Activated naive CD4-positive, alpha-beta T cell treated with anti-CD3 and anti-CD28 coated beads, Interleukin-2, amount 50 U/mL, for 24 hours (primary cell): Measurements from ENCODE around the gene TBC1D14.

ENCODE experiments used
- H3K27ac Mint-ChIP-seq: one replicate; pipeline ENCODE4 v1.8.0; 2021; ENCODE audit warnings: mild to moderate bottlenecking, mixed read lengths
- H3K27me3 Mint-ChIP-seq: one replicate; pipeline ENCODE4 v1.8.0; 2021; ENCODE audit warnings: mixed read lengths
- H3K36me3 Mint-ChIP-seq: one replicate; pipeline ENCODE4 v1.8.0; 2021; ENCODE audit warnings: mixed read lengths
- H3K4me1 Mint-ChIP-seq: one replicate; pipeline ENCODE4 v1.8.0; 2021; ENCODE audit warnings: mixed read lengths
- H3K4me3 Mint-ChIP-seq: one replicate; pipeline ENCODE4 v1.8.0; 2021; ENCODE audit warnings: mild to moderate bottlenecking, mixed read lengths
- H3K9me3 Mint-ChIP-seq: one replicate; pipeline ENCODE4 v1.8.0; 2021; ENCODE audit warnings: mixed read lengths

TBC1D14 gene

GRCh38 chr4:6929339-6929811, 19.7 kb downstream of the TBC1D14 start:
- H3K27ac Mint-ChIP-seq: peak overlapping the region; percentile 52
- no peaks in the 10 kb centered on the region for H3K9me3 Mint-ChIP-seq
- peaks cover 79% of the 10 kb centered on the region for H3K4me1 Mint-ChIP-seq
- H3K27me3 Mint-ChIP-seq: no peaks in the 10 kb centered on the region
- H3K36me3 Mint-ChIP-seq: peaks cover 15% of the 10 kb centered on the region
- peak overlapping the region; percentile 36 for H3K4me3 Mint-ChIP-seq

DNA sequence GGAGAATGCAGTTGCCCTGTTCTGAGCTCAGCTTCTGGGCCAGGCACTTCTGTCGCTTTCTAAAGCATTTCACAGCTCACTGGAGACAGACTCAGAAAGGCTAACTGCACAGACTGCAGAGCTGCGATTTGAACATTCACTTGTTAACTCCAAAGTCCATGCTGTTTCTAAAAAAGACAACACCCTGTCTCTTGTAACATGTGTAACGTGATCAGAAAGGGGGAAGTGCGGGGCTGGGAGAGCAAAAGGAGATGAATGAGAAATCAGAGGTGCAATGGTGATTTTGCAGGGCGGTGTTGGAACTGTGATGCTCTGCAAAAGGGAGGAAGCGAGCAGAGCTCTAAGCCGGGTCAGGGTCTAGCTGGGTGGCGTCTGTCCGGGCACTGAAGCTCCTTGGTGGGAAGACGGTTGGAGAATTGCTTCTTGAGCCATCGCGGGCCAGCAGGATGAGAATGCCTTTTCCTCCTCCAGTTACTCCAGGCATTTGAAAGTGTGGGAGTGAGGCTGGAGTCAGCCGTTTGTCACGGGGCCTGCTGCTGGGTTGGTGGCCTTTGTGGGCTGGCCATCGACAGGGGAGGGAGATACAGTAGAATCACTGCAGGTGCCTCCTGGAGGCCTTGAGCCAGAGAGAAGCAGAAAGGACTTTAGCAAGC, 20.3 kb downstream of the TBC1D14 start:
- Mint-ChIP-seq H3K27me3 (no peaks in the 10 kb centered on the region), H3K36me3 (peaks cover 16% of the 10 kb centered on the region), H3K4me1 (peaks cover 76% of the 10 kb centered on the region), H3K9me3 (no peaks in the 10 kb centered on the region), H3K4me3 (peak overlapping the region; percentile 36), H3K27ac (peak overlapping the region; percentile 91)

GRCh38 chr4:6932475-6932874, 22.8 kb downstream of the TBC1D14 start:
- H3K9me3 Mint-ChIP-seq: no peaks in the 10 kb centered on the region
- H3K27ac Mint-ChIP-seq: peak overlapping the region; percentile 51
- H3K4me3 Mint-ChIP-seq: no peak overlapping the region
- no peaks in the 10 kb centered on the region for H3K27me3 Mint-ChIP-seq
- H3K36me3 Mint-ChIP-seq: peaks cover 18% of the 10 kb centered on the region
- H3K4me1 Mint-ChIP-seq: peaks cover 70% of the 10 kb centered on the region

GRCh38 chr4:6932918-6933317, 23.3 kb downstream of the TBC1D14 start:
- H3K4me1 Mint-ChIP-seq: peaks cover 70% of the 10 kb centered on the region
- no peak overlapping the region for H3K27ac Mint-ChIP-seq
- H3K4me3 Mint-ChIP-seq: no peak overlapping the region
- no peaks in the 10 kb centered on the region for H3K27me3 Mint-ChIP-seq
- H3K9me3 Mint-ChIP-seq: no peaks in the 10 kb centered on the region
- peaks cover 18% of the 10 kb centered on the region for H3K36me3 Mint-ChIP-seq

DNA sequence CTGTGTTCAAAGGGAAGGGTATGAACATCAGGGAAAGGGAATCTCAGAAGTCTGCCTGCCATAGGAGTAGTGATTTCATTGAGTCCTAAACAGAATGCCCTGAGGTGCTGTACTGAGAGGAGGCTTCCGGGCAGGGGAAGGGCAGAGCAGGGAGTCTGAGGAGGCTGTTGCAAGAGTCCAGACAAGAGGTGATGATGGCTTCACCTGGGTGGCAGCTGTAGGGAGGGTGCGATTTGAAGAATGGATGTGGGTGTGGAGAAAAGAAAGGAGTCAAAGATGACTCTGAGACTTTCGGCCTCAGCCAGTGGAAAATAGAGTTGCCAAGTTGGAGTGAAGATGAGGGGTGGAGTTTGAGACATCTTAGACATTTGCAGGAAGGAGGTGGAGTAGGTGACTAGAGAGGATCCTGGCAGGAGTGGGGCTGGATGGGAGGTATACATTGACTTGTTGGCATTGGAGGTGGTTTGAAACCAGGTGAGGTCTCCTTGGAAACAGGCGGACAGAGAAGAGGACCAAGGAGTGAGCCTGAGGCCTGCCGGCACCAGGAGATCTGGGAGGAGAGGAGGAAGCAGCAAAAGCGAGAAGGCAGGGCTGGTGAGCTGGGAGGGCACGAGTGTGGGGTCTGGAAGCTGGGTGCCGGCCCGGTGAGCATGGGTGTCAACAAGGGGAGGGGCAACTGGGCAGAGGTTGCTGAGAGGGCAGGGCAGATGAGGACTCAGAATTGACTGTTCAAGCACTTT, 24.2 kb downstream of the TBC1D14 start:
- peaks cover 70% of the 10 kb centered on the region for H3K4me1 Mint-ChIP-seq
- H3K27ac Mint-ChIP-seq: peak overlapping the region; percentile 70
- no peak overlapping the region for H3K4me3 Mint-ChIP-seq
- H3K36me3 Mint-ChIP-seq: peaks cover 18% of the 10 kb centered on the region
- no peaks in the 10 kb centered on the region for H3K27me3 Mint-ChIP-seq
- no peaks in the 10 kb centered on the region for H3K9me3 Mint-ChIP-seq

DNA sequence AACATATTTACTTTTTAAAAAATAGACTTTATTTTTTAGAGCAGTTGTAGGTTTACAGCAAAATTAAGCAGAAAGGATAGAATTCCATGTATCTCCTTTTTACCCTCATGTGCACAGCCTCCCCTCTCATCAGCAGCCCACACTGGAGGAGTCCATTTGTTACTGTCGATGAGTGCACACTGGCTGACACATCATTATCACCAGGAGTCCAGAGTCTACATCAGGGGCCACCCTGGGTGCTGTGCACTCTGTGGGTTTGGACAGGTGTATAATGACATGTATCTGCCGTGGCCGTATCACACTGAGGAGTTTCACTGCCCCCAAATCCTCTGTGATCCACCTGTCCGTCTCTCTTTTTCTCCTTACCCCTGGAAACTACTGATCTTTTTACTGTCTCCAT, 26.3 kb downstream of the TBC1D14 start:
- no peaks in the 10 kb centered on the region for H3K27me3 Mint-ChIP-seq
- no peaks in the 10 kb centered on the region for H3K9me3 Mint-ChIP-seq
- H3K27ac Mint-ChIP-seq: no peak overlapping the region
- H3K36me3 Mint-ChIP-seq: peaks cover 16% of the 10 kb centered on the region
- H3K4me3 Mint-ChIP-seq: no peak overlapping the region
- H3K4me1 Mint-ChIP-seq: peaks cover 77% of the 10 kb centered on the region

DNA sequence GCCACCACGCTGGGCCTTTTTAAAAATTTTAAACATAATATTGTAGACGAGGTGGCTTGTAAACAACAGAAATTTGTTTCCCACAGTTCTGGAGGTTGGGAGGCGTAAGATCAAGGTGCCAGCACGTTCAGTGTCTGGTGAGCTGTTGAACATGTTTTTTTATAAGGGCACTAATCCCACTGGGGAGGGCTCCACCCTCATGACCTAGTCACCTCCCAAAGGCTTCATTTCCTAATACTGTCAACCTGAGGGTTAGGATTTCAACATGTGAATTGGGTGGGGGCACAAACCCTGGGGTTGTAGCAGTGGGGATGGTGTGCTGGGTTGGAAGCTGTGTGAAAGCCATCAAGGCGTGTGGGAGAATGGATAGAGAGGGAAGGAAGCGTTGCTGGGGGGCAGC, 27.6 kb downstream of the TBC1D14 start:
- Mint-ChIP-seq H3K27ac (peak overlapping the region; percentile 11), H3K4me3 (no peak overlapping the region), H3K9me3 (no peaks in the 10 kb centered on the region), H3K36me3 (peaks cover 14% of the 10 kb centered on the region), H3K4me1 (peaks cover 79% of the 10 kb centered on the region), H3K27me3 (no peaks in the 10 kb centered on the region)

- H3K36me3 Mint-ChIP-seq: peaks cover 14% of the 10 kb centered on the region
- H3K9me3 Mint-ChIP-seq: no peaks in the 10 kb centered on the region
- H3K27me3 Mint-ChIP-seq: no peaks in the 10 kb centered on the region
- H3K27ac Mint-ChIP-seq: peak overlapping the region; percentile 43
- H3K4me1 Mint-ChIP-seq: peaks cover 82% of the 10 kb centered on the region
- no peak overlapping the region for H3K4me3 Mint-ChIP-seq
Measured at GRCh38 chr4:6937754-6938153, 28.1 kb downstream of the TBC1D14 start.

DNA sequence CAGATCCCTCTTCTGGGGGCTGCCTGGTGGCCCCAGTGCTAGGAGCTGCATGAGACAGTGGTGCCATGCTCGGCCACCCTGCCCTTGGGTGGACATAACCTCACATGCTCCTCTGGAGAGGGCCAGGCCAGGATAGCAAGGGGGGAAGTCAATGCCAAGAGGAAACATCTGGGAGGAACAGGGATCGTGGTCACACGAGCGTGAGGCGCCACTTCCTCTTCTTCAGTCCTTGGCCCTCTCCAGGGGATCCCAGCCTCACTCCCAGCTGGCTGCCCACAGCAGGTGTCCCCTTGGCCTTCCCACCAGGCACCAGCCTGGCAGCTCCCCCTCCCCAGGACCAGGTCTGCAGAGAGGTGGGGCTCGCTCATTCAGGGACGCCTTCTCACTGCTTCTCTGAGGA, 28.6 kb downstream of the TBC1D14 start:
- H3K4me1 Mint-ChIP-seq: peaks cover 87% of the 10 kb centered on the region
- H3K27me3 Mint-ChIP-seq: no peaks in the 10 kb centered on the region
- H3K9me3 Mint-ChIP-seq: no peaks in the 10 kb centered on the region
- no peak overlapping the region for H3K4me3 Mint-ChIP-seq
- peak overlapping the region; percentile 35 for H3K27ac Mint-ChIP-seq
- peaks cover 14% of the 10 kb centered on the region for H3K36me3 Mint-ChIP-seq

DNA sequence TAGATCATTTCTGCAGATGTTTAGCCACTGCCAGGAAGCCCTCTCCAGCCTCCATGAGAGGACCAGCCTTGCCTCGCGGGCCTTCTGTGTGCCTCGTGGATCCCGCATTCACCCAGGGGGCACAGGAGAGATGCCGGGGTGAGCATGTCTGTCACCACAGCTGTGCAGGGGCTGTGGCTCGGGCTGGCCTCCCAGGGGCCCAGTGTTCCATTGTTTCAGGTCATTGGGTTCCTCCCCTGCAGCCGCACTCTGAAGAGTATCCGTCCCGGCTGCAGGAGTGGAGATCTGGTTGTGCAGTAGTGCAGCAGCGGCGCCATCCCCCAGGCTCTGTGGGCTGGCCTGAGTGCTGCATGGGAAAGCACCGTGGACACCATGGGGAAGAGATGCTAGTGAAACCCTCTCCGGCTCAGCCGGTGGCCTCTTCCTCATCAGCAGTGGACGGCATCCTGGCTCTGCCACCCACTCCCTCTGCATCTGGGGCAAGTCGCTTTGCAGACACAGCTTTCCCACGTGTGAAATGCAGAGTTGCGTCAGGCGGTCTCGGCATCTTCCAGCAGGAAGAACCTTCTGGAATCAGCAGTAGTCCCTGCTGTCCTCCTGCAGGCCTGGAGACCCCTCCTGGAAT, 29.1 kb downstream of the TBC1D14 start:
- Mint-ChIP-seq H3K27ac (peak overlapping the region; percentile 35), H3K9me3 (no peaks in the 10 kb centered on the region), H3K4me3 (no peak overlapping the region), H3K36me3 (peaks cover 9% of the 10 kb centered on the region), H3K27me3 (no peaks in the 10 kb centered on the region), H3K4me1 (peaks cover 88% of the 10 kb centered on the region)

DNA sequence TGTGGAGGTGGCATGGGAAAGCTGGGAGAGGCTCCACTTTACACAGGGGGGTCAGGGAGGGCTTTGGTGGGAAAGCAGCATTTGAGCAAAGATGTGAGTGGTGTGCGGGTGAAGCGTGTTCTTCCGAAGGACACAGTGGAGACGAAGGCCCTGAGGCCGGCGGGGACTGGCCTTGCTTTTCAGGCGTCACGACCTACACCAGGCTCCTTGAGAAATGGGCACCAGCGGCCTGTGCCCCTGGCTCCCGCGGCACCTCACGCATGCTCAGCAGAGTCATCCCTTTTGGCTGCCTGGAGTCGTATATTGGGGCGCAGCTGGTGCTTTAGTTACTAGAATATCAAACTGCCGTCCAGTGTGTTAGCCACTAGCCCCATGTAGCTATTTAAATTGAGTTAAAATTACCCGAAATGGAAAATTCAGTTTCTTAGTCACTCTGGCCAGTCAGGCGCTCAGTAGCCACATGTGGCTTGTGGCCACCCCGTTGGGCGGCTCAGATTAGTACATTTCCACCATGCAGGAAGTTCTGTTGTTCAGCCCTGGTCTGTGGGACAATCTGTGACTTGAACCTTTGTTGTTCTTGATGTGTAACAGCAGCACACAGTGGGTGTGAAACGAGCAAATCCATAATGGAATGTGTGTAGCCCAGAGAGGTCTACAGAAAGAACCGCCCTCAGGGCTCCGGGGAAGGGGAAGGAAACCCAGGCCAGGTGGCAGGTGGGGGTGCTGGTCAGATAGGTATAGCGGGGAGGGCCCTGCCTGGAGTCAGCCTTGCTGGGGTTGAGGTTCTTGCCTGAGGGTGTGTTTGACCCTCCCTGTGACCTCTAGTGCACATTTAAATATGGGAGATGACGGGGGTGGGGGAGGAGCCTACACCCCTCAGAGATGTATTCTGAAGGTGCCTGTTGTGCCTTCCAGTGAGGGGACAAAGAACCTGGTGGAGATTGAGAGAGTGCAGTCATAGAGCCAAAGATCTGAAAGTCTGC, 30.4 kb downstream of the TBC1D14 start:
- Mint-ChIP-seq H3K4me3 (peak overlapping the region; percentile 68), H3K27me3 (no peaks in the 10 kb centered on the region), H3K4me1 (peaks cover 88% of the 10 kb centered on the region), H3K9me3 (no peaks in the 10 kb centered on the region), H3K27ac (peak overlapping the region; percentile 89), H3K36me3 (peaks cover 4% of the 10 kb centered on the region)

DNA sequence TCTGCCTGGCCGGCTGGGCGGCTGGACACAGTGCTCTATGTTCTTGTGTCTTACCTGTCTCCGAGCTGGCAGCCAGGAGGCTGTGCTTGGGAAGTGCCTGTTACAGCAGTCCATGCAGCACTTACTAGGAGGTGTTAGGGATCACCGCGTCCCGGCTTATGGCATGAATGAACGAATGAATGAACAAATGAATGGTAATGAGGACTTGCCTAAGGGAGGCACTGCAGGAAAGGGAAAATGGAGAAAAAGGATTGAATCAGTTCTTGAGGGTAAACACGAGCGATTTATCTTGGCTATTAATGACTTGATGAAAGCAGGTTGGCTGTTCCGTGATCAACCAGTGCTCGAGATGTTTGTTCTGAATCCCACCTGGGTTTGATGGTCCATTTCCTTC, 31.1 kb downstream of the TBC1D14 start:
- Mint-ChIP-seq H3K27ac (peak overlapping the region; percentile 89), H3K36me3 (peaks cover 1% of the 10 kb centered on the region), H3K4me3 (peak overlapping the region; percentile 68), H3K9me3 (no peaks in the 10 kb centered on the region), H3K4me1 (peaks cover 84% of the 10 kb centered on the region), H3K27me3 (no peaks in the 10 kb centered on the region)

DNA sequence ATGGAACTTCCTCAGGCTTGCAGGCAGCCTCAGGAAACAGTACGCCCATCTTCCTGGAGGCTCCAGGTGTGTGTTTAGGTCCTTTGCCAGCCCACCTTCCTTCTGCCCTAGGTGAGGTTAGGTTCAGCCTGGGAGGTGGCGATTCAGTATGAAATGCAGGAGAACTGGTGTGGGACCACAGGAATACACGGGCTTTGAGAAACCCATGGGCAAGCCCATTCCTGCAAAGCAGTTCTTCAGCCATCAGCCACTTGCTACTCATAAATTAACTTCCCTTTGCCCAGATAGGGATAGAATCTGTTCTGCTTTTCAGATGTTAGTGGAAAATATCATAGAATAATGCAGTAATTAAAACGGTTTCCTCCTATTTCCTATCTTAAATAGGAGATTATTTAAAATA, 32.2 kb downstream of the TBC1D14 start:
- Mint-ChIP-seq H3K27ac (no peak overlapping the region), H3K4me3 (peak overlapping the region; percentile 75), H3K4me1 (peaks cover 76% of the 10 kb centered on the region), H3K27me3 (no peaks in the 10 kb centered on the region), H3K36me3 (no peaks in the 10 kb centered on the region), H3K9me3 (no peaks in the 10 kb centered on the region)

- peak overlapping the region; percentile 75 for H3K4me3 Mint-ChIP-seq
- H3K27ac Mint-ChIP-seq: peak overlapping the region; percentile 76
- H3K36me3 Mint-ChIP-seq: no peaks in the 10 kb centered on the region
- no peaks in the 10 kb centered on the region for H3K9me3 Mint-ChIP-seq
- no peaks in the 10 kb centered on the region for H3K27me3 Mint-ChIP-seq
- peaks cover 73% of the 10 kb centered on the region for H3K4me1 Mint-ChIP-seq
Measured at GRCh38 chr4:6942238-6942800, 32.7 kb downstream of the TBC1D14 start.
